ENCODE results near the gene APBA2.

- TF ChIP-seq CTCF (IDR thresholded peaks at IDR 0.05; ENCODE audit: low read length) (no peak), EZH2 (IDR thresholded peaks at IDR 0.05; ENCODE audit: borderline replicate concordance, low read length) (no peak)
These were observed 185.6 kb downstream of the APBA2 start for GRCh38 chr15:29071232-29071881.

Measured in OCI-LY1 (cell line).